ENCODE measurements around the gene ATP5MG.

ATP5MG gene

DNA sequence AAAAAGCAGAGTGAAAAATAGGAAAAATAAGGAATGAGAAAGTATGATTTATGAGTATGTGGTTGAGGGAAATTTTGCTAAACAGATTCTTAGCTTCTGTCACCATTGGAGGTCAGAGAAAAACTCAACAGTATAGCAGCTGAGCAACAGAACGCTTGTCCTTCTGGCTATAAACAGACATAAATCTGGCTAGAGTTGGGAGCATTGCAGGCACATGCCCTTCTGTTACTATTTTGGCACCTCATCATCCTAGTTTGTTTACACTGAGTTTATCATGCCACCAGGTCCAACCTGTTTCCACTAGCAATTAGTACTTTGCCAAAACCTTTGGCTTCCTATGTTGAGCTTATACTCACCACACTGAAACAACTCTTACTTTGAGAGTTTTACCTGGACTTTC, 35.1 kb upstream of the ATP5MG start:
- Histone ChIP-seq H3K4me1 (no peaks in the 10 kb centered on the region), H3K27me3 (no peaks in the 10 kb centered on the region), H3K4me3 (no peak overlapping the region), H3K36me3 (peaks cover 53 to 65% (median 59%) of the 10 kb centered on the region in 3 donors), H3K27ac (no peak overlapping the region), H3K9me3 (no peaks in the 10 kb centered on the region)
- DNase-seq = no peak
- intact Hi-C loops (cut with DNase I; ENCODE audit: low total_unique reads) = no loop called here
- TF ChIP-seq, protein P1, sequence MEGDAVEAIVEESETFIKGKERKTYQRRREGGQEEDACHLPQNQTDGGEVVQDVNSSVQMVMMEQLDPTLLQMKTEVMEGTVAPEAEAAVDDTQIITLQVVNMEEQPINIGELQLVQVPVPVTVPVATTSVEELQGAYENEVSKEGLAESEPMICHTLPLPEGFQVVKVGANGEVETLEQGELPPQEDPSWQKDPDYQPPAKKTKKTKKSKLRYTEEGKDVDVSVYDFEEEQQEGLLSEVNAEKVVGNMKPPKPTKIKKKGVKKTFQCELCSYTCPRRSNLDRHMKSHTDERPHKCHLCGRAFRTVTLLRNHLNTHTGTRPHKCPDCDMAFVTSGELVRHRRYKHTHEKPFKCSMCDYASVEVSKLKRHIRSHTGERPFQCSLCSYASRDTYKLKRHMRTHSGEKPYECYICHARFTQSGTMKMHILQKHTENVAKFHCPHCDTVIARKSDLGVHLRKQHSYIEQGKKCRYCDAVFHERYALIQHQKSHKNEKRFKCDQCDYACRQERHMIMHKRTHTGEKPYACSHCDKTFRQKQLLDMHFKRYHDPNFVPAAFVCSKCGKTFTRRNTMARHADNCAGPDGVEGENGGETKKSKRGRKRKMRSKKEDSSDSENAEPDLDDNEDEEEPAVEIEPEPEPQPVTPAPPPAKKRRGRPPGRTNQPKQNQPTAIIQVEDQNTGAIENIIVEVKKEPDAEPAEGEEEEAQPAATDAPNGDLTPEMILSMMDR (IDR thresholded peaks at IDR 0.05) = no peak

DNA sequence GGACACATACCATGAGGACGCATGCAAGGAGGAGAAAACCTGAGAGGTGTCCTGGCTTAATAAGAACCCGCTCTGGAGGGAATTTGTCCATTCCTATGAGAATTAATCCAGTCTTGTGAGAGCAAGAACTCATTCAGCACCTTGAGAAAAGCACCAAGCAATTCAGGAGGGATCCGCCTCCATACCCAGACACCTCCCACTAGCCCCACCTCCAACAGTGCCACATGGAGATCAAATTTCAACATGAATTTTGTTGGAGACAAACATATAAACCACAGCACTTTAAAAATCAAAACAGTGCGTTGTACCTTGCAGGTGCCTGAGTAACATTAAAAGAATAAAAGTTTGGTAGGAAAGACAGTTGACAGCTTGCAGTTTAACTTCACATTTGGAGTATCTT, 30.6 kb upstream of the ATP5MG start:
- DNase-seq = no peak
- no peak overlapping the region for H3K27ac ChIP-seq
- intact Hi-C loops (cut with DNase I; ENCODE audit: low total_unique reads) = no loop called here
- H3K9me3 ChIP-seq = no peaks in the 10 kb centered on the region
- TF ChIP-seq, protein P1 (IDR thresholded peaks at IDR 0.05) = no peak
- H3K36me3 ChIP-seq = peaks cover 86 to 100% (median 93%) of the 10 kb centered on the region in 3 donors
- no peaks in the 10 kb centered on the region for H3K27me3 ChIP-seq
- H3K4me1 ChIP-seq = no peaks in the 10 kb centered on the region
- H3K4me3 ChIP-seq = no peak overlapping the region

- H3K27ac ChIP-seq = no peak overlapping the region
- TF ChIP-seq, protein P1 (IDR thresholded peaks at IDR 0.05) = no peak
- intact Hi-C loops (cut with DNase I; ENCODE audit: low total_unique reads) = no loop called here
- DNase-seq = no peak
- no peaks in the 10 kb centered on the region for H3K9me3 ChIP-seq
- peaks cover 90 to 100% (median 94%) of the 10 kb centered on the region in 3 donors for H3K36me3 ChIP-seq
- H3K27me3 ChIP-seq = no peaks in the 10 kb centered on the region
- H3K4me1 ChIP-seq = no peaks in the 10 kb centered on the region
- no peak overlapping the region for H3K4me3 ChIP-seq
Measured at GRCh38 chr11:118373263-118373662, 28.1 kb upstream of the ATP5MG start.

GRCh38 chr11:118373871-118374270, 27.5 kb upstream of the ATP5MG start:
- no peaks in the 10 kb centered on the region for H3K9me3 ChIP-seq
- H3K4me1 ChIP-seq = no peaks in the 10 kb centered on the region
- intact Hi-C loops (cut with DNase I; ENCODE audit: low total_unique reads) = no loop called here
- no peak overlapping the region for H3K4me3 ChIP-seq
- DNase-seq = no peak
- H3K27me3 ChIP-seq = no peaks in the 10 kb centered on the region
- TF ChIP-seq, protein P1 (IDR thresholded peaks at IDR 0.05) = no peak
- H3K27ac ChIP-seq = no peak overlapping the region
- peaks cover 90 to 100% (median 94%) of the 10 kb centered on the region in 3 donors for H3K36me3 ChIP-seq

DNA sequence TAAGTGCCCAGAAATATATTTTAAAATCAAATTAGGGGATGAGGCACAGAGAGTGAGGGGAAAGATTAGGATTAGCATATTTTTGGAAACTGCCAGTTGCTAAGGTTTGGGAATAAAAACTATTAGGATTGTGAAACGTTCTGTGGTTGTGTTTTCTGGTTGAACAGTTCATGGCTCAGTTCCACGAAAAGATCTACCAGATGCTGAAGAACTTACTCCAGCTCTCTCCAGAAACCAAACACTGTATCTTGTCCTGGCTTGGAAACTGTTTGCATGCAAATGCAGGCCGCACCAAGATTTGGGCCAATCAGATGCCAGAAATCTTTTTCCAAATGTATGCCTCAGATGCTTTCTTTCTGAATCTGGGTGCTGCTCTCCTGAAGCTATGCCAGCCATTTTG, 26.7 kb upstream of the ATP5MG start:
- DNase-seq = no peak
- Histone ChIP-seq H3K27me3 (no peaks in the 10 kb centered on the region), H3K36me3 (peaks cover 90 to 100% (median 93%) of the 10 kb centered on the region in 3 donors), H3K4me1 (no peaks in the 10 kb centered on the region), H3K4me3 (no peak overlapping the region), H3K9me3 (no peaks in the 10 kb centered on the region), H3K27ac (no peak overlapping the region)
- TF ChIP-seq, protein P1 (IDR thresholded peaks at IDR 0.05) = no peak
- intact Hi-C loops (cut with DNase I; ENCODE audit: low total_unique reads) = no loop called here

GRCh38 chr11:118375978-118376377, 25.4 kb upstream of the ATP5MG start:
- intact Hi-C loops (cut with DNase I; ENCODE audit: low total_unique reads) = no loop called here
- TF ChIP-seq, protein P1 (IDR thresholded peaks at IDR 0.05) = no peak
- Histone ChIP-seq H3K27ac (no peak overlapping the region), H3K4me1 (no peaks in the 10 kb centered on the region), H3K36me3 (peaks cover 90 to 100% (median 91%) of the 10 kb centered on the region in 3 donors), H3K27me3 (no peaks in the 10 kb centered on the region), H3K9me3 (no peaks in the 10 kb centered on the region), H3K4me3 (no peak overlapping the region)
- no peak for DNase-seq

Data from tibial artery (tissue), 4 donors.